WTC11 (cell line): ENCODE measurements around the gene SERPINB3. TPM values are rescaled to one million over a fixed set of nuclear protein-coding genes. Genes with fewer than 3 reads are reported as not detected.

Source experiments
- ATAC-seq: fragments of 200-7000 bp; cut with Tn5 transposase; 2 replicates; pipeline ENCODE4 v1.10.0; 2021; ENCODE audit warnings: mild to moderate bottlenecking, moderate library complexity
- CTCF ChIA-PET: fragments of 300-600 bp; sonication (Branson Sonifier 250); formaldehyde crosslinking; loops from one replicate; lab custom pipeline; 2021; ENCODE audit warnings: antibody characterized with exemption; lab: Charles Lee
- POLR2A ChIA-PET: fragments of 350-600 bp; sonication (Branson Sonifier 250); formaldehyde crosslinking; loops from one replicate; lab custom pipeline; 2021; ENCODE audit warnings: antibody characterized with exemption; lab: Charles Lee
- DNase-seq: peaks from one replicate; pipeline ENCODE4 v3.0.0; 2021; ENCODE audit warnings: low spot score
- H3K27ac Mint-ChIP-seq: 2 replicates; pipeline ENCODE4 v1.8.0; 2021; ENCODE audit warnings: mixed read lengths
- H3K27me3 Mint-ChIP-seq: 2 replicates; pipeline ENCODE4 v1.8.0; 2021; ENCODE audit warnings: low read depth, mild to moderate bottlenecking, moderate library complexity, mixed read lengths
- H3K36me3 Mint-ChIP-seq: 2 replicates; pipeline ENCODE4 v1.8.0; 2021; ENCODE audit warnings: mixed read lengths
- H3K4me1 Mint-ChIP-seq: 2 replicates; pipeline ENCODE4 v1.8.0; 2022; ENCODE audit warnings: mixed read lengths
- H3K4me3 Mint-ChIP-seq: 2 replicates; pipeline ENCODE4 v1.8.0; 2021; ENCODE audit warnings: mild to moderate bottlenecking, moderate library complexity, mixed read lengths
- H3K9me3 Mint-ChIP-seq: 2 replicates; pipeline ENCODE4 v1.8.0; 2021; ENCODE audit warnings: mixed read lengths
- E2F5 ChIP-seq: sonication (generic); formaldehyde crosslinking; IDR thresholded peaks from 2 replicates; pipeline ENCODE4 v1.8.1; 2022; ENCODE audit warnings: mild to moderate bottlenecking, moderate library complexity, missing genetic modification reagents
- ELF4 ChIP-seq: sonication (generic); formaldehyde crosslinking; IDR thresholded peaks from 2 replicates; pipeline ENCODE4 v1.8.1; 2022; ENCODE audit warnings: low read depth, mild to moderate bottlenecking, moderate library complexity, missing genetic modification reagents
- EMX1 ChIP-seq: fragments of 250-450 bp; sonication (Bioruptor Pico); IDR thresholded peaks from 2 replicates; pipeline ENCODE4 v1.8.0; 2021; ENCODE audit warnings: mild to moderate bottlenecking
- ERG ChIP-seq: fragments of 250-450 bp; sonication (Bioruptor Pico); IDR thresholded peaks from 2 replicates; pipeline ENCODE4 v1.8.0; 2021; ENCODE audit warnings: mild to moderate bottlenecking
- ETV6 ChIP-seq: sonication (generic); formaldehyde crosslinking; IDR thresholded peaks from 2 replicates; pipeline ENCODE4 v1.8.1; 2022; ENCODE audit warnings: mild to moderate bottlenecking, missing genetic modification reagents
- HMGA2 ChIP-seq: fragments of 250-450 bp; sonication (Bioruptor Pico); IDR thresholded peaks from 2 replicates; pipeline ENCODE4 v1.4.0; 2021; ENCODE audit warnings: mild to moderate bottlenecking, moderate library complexity
- IRF1 ChIP-seq: sonication (generic); formaldehyde crosslinking; IDR thresholded peaks from 2 replicates; pipeline ENCODE4 v1.8.0; 2023; ENCODE audit warnings: missing genetic modification reagents
- KAT7 ChIP-seq: sonication (generic); formaldehyde crosslinking; IDR thresholded peaks from 2 replicates; pipeline ENCODE4 v1.8.1; 2023; ENCODE audit warnings: missing genetic modification reagents, mild to moderate bottlenecking, borderline replicate concordance
- MLX ChIP-seq: sonication (generic); formaldehyde crosslinking; IDR thresholded peaks from 2 replicates; pipeline ENCODE4 v1.8.1; 2023; ENCODE audit warnings: mild to moderate bottlenecking, missing genetic modification reagents, moderate library complexity
- PRDM15 ChIP-seq: sonication (generic); formaldehyde crosslinking; IDR thresholded peaks from 2 replicates; pipeline ENCODE4 v1.8.0; 2022; ENCODE audit warnings: missing genetic modification reagents
- PRRX2 ChIP-seq: fragments of 250-450 bp; sonication (Bioruptor Pico); IDR thresholded peaks from 2 replicates; pipeline ENCODE4 v1.8.0; 2021; ENCODE audit warnings: mild to moderate bottlenecking
- SMAD3 ChIP-seq: sonication (generic); formaldehyde crosslinking; IDR thresholded peaks from 2 replicates; pipeline ENCODE4 v1.8.0; 2022; ENCODE audit warnings: missing genetic modification reagents, mild to moderate bottlenecking, borderline replicate concordance
- SP1 ChIP-seq: sonication (generic); formaldehyde crosslinking; conservative IDR thresholded peaks from 2 replicates; pipeline ENCODE4 v1.8.1; 2022; ENCODE audit warnings: missing genetic modification reagents
- TEAD1 ChIP-seq: sonication (generic); formaldehyde crosslinking; IDR thresholded peaks from 2 replicates; pipeline ENCODE4 v1.8.0; 2022; ENCODE audit warnings: mild to moderate bottlenecking, missing genetic modification reagents
- TP53 ChIP-seq: sonication (generic); formaldehyde crosslinking; IDR thresholded peaks from 2 replicates; pipeline ENCODE4 v1.8.1; 2023; ENCODE audit warnings: mild to moderate bottlenecking, missing genetic modification reagents
- ZBTB21 ChIP-seq: sonication (generic); formaldehyde crosslinking; IDR thresholded peaks from 2 replicates; pipeline ENCODE4 v1.8.1; 2023; ENCODE audit warnings: mild to moderate bottlenecking, missing genetic modification reagents, borderline replicate concordance
- ZNF281 ChIP-seq: sonication (generic); formaldehyde crosslinking; IDR thresholded peaks from 2 replicates; pipeline ENCODE4 v1.8.0; 2023; ENCODE audit warnings: mild to moderate bottlenecking, missing genetic modification reagents
- ZNF423 ChIP-seq: fragments of 250-450 bp; sonication (Bioruptor Pico); IDR thresholded peaks from 2 replicates; pipeline ENCODE4 v2.1.2; 2022; ENCODE audit warnings: mild to moderate bottlenecking, moderate library complexity
- ZNF425 ChIP-seq: fragments of 250-450 bp; sonication (Bioruptor Pico); conservative IDR thresholded peaks from 2 replicates; pipeline ENCODE4 v1.9.0; 2021; ENCODE audit warnings: mild to moderate bottlenecking
- ZNF512 ChIP-seq: sonication (generic); formaldehyde crosslinking; IDR thresholded peaks from 2 replicates; pipeline ENCODE4 v1.8.1; 2022; ENCODE audit warnings: missing genetic modification reagents, borderline replicate concordance
- total RNA-seq: library from RNA; stranded (reverse); gene quantifications from 3 replicates; pipeline ENCODE4 v1.2.3, GENCODE V29; 2021

SERPINB3 gene
- total RNA-seq, 1 experiment from 2014 or later, result 0.22 TPM

GRCh38 chr18:63677500-63678225, 16.0 kb upstream of the SERPINB3 start:
- ChIA-PET CTCF (interaction anchor here (0.6 to 1.3 kb wide), 4 partner anchors 59 to 166 kb away, joined by 3 to 5 read pairs (median 3); no protein-coding TSS in a partner anchor), POLR2A (no interaction called here)
- H3K4me1 Mint-ChIP-seq, result peaks cover 7% of the 10 kb centered on the region
- ATAC-seq (no peak), DNase-seq (no peak)
- H3K36me3 Mint-ChIP-seq, result no peaks in the 10 kb centered on the region
- H3K9me3 Mint-ChIP-seq, result no peaks in the 10 kb centered on the region
- H3K27me3 Mint-ChIP-seq, result no peaks in the 10 kb centered on the region
- no peak for TF ChIP-seq ZNF281 (CRISPR knock-in tag)
- TF ChIP-seq ETV6 (CRISPR knock-in tag), result no peak
- no peak for TF ChIP-seq SMAD3 (CRISPR knock-in tag)
- TF ChIP-seq PRRX2 (CRISPR knock-in tag), result no peak
- TF ChIP-seq MLX (CRISPR knock-in tag), result no peak
- TF ChIP-seq ZNF425 (CRISPR knock-in tag), result no peak
- no peak for TF ChIP-seq TP53 (CRISPR knock-in tag)
- TF ChIP-seq PRDM15 (CRISPR knock-in tag), result no peak
- TF ChIP-seq ZNF512 (CRISPR knock-in tag), result no peak
- no peak for TF ChIP-seq HMGA2
- TF ChIP-seq ELF4 (CRISPR knock-in tag), result no peak
- TF ChIP-seq SP1 (CRISPR knock-in tag), result no peak
- TF ChIP-seq ZNF423 (CRISPR knock-in tag), result no peak
- TF ChIP-seq TEAD1 (CRISPR knock-in tag), result no peak
- TF ChIP-seq IRF1, result no peak
- TF ChIP-seq KAT7 (CRISPR knock-in tag), result no peak
- TF ChIP-seq EMX1 (CRISPR knock-in tag), result no peak
- no peak for TF ChIP-seq ERG
- TF ChIP-seq ZBTB21 (CRISPR knock-in tag), result no peak
- no peak for TF ChIP-seq E2F5 (CRISPR knock-in tag)
- no peak overlapping the region for H3K27ac Mint-ChIP-seq
- H3K4me3 Mint-ChIP-seq, result no peak overlapping the region
